GM10847 (cell line): ENCODE results near the gene TRMT2A.

Source experiments
- POLR2A ChIP-seq: IDR thresholded peaks from 2 replicates; pipeline ENCODE4 v1.6.1; 2011; ENCODE audit not compliant: insufficient read length; ENCODE audit errors: extremely low read depth

The TRMT2A gene

GRCh38 chr22:20080776-20081654, 36.0 kb downstream of the TRMT2A start:
- TF ChIP-seq POLR2A, result no peak

GRCh38 chr22:20080445-20080775, 36.6 kb downstream of the TRMT2A start:
- TF ChIP-seq POLR2A, result no peak

GRCh38 chr22:20079745-20080444, 37.1 kb downstream of the TRMT2A start, which contains the start of gene DGCR8:
Gene DGCR8, plus strand, starts transcription at chr22:20080241. Its CDS starts 5,723 bp downstream, at chr22:20085964.
- TF ChIP-seq POLR2A, result peak; percentile 58

DNA sequence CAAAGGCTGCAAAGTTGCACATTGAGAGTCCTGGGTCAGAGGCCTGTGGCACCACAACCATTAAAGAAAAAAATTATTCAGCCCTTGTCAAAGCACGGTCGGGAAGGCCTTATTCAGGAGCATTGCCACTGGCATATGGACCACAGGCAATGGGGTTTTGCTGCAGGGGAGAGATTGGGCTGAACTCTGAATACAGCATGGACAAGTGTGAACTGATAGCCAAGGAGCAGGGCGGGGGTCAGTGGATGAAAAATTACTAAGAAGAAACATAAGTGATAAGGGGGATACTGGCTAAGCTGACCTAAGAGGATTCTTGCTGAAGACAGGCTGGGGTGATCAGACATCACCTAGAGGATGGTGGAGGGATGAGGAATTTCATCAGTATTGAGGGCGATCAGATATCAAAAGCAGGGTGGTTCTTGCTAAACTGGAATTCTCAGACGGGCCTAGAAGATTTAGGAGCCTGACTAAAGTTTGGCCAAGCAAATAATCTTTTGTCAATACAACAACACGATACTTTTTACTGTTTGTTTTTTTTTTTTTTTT, 40.3 kb downstream of the TRMT2A start:
- TF ChIP-seq POLR2A, result no peak

DNA sequence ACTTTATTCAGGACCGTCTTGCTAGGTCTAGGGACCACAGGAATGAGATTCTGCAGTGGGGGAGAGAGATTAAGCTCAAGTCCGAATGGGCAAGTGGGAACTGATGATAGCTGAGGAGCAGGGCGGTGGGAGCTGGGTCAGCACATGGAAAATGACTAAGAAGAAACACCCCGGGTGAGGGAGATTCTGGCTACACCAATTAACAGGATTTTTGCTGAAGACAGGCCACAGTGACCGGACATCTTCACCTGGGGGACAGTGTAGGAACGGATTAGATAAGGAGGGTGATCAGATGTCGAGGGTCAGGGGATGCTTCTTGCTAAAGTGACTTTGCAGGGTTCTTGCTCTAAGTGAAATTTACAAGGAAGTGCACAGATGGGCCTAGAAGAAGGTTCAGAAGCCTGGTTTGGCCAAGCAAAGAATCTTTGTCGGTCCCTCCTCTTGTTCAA, 45.5 kb downstream of the TRMT2A start:
- no peak for TF ChIP-seq POLR2A

DNA sequence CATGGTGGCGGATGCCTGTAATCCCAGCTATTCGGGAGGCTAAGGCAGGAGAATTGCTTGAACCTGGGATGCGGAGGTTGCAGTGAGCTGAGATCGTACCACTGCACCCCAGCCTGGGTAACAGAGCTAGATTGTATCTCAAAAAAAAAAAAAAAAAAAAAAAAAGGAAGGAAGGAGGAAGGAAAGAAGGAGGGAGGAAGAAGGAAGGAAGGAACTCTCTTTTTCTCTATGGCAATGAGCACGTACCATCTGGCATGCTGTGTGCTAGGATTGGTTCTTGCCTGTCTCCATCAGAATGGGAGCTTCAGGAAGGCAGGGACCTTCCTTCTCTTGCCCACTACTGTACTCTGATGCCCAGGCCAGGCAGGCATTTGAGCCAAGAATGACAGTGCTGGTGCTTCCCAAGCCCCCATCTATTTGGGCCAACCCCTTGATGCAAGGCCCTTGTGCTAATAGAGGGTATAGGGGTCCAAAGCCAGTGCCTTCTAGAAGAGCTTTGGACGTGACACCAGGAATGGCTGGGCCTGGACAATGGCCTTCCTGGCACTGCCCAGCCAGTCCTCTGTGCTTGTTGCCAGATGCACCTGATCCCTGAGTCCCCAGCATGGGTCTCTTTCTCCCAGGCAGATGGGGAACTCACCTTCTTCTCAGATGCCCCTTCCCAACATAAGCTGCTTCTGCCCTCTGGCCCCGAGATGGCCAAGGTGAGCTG, 47.5 kb downstream of the TRMT2A start:
- TF ChIP-seq POLR2A, result no peak

- TF ChIP-seq POLR2A, result no peak
Measured at GRCh38 chr22:20068640-20069039, 48.4 kb downstream of the TRMT2A start.

DNA sequence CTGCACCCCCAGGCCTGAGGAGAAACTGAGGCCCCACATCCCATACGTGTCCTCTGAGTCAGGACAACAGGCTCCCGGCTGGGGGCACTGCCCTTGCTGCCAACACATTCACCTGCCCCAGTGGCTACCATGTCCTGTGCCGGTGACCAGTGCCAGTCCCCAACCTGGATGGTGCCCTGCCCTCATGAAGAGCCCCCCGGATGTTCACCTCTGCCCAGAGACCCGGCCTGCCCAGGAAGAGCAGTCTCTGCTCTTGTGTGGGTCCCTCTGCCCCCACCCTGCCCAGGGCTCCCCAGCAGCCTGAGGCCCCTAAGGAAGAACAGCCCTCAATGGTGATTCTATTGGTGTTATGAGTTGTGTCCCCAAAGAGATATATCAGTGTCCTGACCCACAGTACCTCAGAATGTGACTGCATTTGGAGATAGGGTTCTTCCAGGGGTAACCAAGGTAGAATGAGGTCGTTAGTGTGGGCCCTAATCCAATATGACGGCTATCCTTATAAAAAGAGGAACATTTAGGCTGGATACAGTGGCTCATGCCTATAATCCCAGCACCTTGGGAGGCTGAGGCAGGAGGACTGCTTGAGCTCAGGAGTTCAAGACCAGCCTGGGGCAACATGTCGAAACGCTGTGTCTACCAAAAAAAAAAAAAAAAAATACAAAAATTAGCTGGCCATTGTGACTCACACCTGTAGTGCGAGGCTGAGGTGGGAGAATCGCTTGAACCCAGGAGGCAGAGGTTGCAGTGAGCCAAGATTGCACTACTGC, 50.2 kb downstream of the TRMT2A start:
- TF ChIP-seq POLR2A, result no peak

DNA sequence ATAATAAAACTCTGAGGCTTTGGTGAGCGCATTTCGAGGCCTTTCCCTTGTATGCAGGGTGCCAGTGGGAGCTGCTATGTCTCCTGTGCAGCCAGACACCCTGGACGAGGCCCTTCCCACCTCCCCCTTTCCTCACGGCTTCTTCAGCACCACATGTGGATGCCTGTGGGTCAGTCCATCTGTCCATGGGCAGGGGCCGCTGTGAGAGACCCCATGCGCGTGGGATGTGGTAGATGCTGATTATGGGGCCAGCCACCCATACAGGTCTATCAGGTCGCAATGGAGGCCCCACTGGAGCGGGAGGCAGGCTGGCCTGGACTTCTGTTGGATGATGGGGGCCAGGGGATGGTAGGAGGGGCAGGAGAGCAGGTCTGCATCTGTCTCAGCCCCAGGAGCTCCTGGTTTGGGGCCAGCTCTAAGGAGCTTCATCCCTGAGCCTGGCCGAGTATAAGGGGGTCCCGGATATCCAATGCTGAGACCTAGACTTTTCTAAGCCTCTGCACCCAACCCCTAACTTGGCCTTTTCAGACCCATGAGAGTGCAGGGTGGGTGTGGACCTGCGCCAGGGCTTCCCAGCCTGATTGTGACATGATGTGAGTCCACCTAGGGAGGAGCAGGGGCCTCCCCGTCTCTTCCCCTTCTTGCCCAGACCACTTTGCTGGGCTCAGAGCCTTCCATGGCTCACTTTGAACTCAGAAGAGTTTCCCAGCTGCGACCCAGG, 51.0 kb downstream of the TRMT2A start:
- TF ChIP-seq POLR2A, result no peak

DNA sequence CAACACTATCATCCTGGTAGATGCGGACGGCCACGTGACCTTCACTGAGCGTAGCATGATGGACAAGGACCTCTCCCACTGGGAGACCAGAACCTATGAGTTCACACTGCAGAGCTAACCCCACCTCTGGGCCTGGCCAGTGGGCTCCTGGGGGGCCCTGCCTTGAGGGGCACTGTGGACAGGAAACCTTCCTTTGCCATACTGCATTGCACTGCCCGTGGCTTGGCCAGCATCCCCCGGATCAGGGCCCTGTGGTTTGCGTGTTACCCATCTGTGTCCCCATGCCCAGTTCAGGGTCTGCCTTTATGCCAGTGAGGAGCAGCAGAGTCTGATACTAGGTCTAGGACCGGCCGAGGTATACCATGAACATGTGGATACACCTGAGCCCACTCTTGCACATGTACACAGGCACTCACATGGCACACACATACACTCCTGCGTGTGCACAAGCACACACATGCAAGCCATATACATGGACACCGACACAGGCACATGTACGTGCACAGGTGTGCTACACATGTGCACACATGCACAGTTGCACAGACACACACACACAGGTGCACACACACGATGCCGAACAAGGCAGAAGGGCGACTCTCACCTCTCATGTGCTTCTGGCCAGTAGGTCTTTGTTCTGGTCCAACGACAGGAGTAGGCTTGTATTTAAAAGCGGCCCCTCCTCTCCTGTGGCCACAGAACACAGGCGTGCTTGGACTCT, 52.3 kb downstream of the TRMT2A start:
- TF ChIP-seq POLR2A, result no peak

DNA sequence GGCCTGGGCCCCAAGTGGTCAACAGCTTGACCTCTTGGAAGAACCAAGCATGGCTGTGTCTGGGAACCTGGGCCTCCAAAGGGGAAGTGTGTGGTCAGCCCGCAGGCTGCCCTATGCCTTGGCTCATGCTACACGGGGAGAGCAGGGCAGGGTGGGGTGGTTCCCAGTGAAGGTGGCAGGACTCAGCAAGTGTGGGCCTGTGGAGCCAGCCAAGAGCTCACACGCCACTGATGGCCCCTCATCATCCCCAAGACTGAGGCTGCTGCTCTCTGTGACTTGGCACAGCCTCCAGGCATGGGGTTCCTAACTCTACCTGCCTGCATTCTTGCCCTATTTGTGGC, 52.9 kb downstream of the TRMT2A start:
- TF ChIP-seq POLR2A, result no peak

GRCh38 chr22:20063271-20064139, 53.5 kb downstream of the TRMT2A start:
- TF ChIP-seq POLR2A, result no peak

- no peak for TF ChIP-seq POLR2A
Measured at GRCh38 chr22:20062766-20063083, 54.3 kb downstream of the TRMT2A start.
